ENCODE data around the gene RGS17.
A peak's percentile ranks its signal among the peaks of the same experiment; 100 is the strongest.
"Not testable (repeated sequence)": the region's sequence is repeated elsewhere in the genome, so short reads cannot be mapped to it uniquely, and the experiment has no call there.

RGS17 gene

GRCh38 chr6:153123801-153124200 lies 7.3 kb downstream of the RGS17 start:
- DNase-seq: no peak

GRCh38 chr6:153121311-153121710 lies 9.8 kb downstream of the RGS17 start:
- DNase-seq: no peak

GRCh38 chr6:153117986-153118879 lies 12.8 kb downstream of the RGS17 start:
- DNase-seq: no peak

DNA sequence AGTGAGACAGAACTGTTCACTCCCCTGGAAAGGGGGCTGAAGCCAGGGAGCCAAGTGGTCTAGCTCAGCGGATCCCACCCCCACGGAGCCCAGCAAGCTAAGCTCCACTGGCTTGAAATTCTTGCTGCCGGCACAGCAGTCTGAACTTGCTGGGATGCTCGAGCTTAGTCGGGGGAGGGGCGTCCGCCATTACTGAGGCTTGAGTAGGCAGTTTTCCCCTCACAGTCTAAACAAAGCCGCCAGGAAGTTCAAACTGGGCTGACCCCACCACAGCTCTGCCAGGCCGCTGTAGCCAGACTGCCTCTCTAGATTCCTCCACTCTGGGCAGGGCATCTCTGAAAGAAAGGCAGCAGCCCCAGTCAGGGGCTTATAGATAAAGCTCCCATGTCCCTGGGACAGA lies 20.0 kb downstream of the RGS17 start:
- not testable (repeated sequence) for DNase-seq

DNA sequence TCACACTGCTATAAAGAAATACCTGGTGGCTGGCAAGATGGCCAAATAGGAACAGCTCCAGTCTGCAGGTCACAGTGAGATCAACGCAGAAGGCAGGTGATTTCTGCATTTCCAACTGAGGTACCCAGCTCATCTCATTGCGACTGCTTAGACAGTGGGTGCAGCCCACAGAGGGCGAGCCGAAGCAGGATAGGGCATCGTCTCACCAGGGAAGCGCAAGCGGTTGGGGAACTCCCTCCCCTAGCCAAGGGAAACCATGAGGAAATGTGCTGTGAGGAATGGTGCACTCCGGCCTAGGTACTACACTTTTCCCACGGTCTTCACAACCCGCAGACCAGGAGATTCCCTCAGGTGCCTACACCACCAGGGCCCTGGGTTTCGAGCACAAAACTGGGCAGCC lies 20.5 kb downstream of the RGS17 start:
- not testable (repeated sequence) for DNase-seq

GRCh38 chr6:153108315-153108714 lies 22.8 kb downstream of the RGS17 start:
- DNase-seq: no peak

DNA sequence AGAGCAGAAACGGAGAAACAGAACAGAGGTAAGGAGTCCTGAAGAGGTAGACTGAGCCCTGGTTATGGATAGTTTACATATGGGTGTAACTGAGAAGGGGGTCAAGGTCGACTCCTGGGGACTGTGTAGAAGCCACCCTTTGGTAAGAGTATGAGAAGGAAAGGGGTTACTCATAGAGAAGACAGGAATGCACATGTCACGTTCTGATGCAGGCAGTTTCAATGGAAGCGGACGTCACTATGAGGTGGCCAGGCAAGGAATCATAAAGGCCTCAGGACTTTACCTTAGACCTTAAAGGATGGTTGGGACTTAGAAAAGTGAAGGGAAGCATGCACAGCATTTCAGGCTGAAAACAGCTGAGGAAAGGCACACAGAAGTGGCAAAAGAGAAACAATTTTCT lies 25.1 kb downstream of the RGS17 start:
- no peak for DNase-seq

DNA sequence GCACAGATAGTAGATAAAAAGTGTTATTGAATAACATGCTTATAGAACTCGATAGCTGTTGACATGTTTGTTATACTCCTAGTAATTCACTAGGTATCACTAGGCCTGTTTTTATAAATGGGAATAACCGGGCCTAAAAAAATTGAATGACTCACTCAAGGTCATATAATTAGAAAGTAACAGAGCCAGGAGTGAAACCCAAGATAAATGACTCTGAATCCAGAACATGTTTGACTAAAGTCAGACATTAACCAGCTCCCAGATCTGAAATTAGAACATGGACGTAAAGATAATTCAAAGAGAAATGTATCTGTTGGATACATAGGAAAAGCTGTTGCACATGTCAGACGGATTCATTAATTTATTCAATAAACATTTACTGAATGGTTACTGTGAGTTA lies 26.9 kb downstream of the RGS17 start:
- DNase-seq: no peak

DNA sequence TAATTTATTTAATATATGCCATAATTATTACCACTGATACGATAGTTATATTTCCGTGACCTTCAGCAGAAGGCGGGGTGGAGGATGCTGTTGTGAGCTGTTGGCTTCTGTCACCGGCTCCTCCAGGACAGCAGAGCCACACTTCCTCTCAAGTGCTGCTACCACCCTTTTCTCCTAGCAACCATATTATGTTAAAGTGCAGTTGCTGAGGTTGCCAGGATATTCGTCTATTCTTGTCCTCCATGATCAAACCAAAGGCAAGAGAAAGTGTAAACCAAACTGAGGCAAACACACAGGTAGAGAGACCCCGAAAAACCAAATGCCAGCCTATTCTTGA lies 27.8 kb downstream of the RGS17 start:
- DNase-seq: no peak

DNA sequence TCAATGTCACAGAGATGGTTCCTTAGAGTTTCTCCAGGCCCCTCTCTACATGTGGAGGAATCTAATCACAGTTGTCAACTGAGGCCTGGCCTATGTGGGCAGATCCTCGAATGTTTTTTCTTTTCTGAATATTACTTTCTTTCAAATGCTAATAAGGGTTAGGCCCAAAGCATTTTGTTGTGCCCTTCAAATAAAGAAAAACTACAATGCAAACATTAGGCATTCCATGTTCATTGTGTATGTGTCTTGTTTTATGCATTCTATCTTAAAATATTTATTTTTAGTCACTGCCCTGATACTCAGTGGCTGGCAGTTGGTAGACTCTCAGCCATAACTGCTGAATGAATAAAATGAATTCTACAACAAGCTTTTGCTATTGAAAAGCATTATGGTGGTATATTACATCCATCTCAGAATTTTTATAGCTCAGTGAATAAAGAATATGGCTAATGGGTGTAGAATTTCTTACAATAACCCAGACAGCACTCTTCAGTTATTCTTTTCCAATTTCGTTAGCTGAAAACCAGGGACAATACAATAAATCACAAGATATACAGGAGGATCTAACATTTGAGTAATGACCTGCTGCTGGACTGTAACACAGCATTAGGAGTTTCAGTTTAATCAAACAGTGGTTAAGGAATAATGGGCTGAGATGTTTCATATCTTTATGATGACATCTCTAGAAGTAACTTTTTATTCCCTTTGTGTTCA lies 28.3 kb downstream of the RGS17 start:
- no peak for DNase-seq

DNA sequence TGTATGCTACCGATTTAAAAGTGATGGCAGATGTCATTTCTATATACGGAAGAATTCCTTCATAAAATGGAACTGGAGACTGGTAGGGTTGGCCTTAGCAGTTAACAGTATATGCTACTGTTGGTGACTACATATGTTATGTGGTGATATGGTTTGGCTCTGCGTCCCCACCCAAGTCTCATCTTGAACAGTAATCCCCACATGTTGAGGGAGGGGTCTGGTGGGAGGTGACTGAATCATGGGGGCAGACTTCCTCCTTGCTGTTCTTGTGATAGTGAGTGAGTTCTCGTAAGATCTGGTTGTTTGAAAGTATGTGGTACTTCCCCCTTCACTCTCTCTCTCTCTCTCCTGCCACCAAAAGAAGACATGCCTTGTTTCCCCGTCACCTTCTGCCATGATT lies 29.6 kb downstream of the RGS17 start:
- DNase-seq: no peak

GRCh38 chr6:153099636-153100035 lies 31.4 kb downstream of the RGS17 start:
- no peak for DNase-seq

GRCh38 chr6:153096792-153097191 lies 34.3 kb downstream of the RGS17 start:
- peak; percentile 30 for DNase-seq

- no peak for DNase-seq
Measured at GRCh38 chr6:153096031-153096430, 35.1 kb downstream of the RGS17 start.

DNA sequence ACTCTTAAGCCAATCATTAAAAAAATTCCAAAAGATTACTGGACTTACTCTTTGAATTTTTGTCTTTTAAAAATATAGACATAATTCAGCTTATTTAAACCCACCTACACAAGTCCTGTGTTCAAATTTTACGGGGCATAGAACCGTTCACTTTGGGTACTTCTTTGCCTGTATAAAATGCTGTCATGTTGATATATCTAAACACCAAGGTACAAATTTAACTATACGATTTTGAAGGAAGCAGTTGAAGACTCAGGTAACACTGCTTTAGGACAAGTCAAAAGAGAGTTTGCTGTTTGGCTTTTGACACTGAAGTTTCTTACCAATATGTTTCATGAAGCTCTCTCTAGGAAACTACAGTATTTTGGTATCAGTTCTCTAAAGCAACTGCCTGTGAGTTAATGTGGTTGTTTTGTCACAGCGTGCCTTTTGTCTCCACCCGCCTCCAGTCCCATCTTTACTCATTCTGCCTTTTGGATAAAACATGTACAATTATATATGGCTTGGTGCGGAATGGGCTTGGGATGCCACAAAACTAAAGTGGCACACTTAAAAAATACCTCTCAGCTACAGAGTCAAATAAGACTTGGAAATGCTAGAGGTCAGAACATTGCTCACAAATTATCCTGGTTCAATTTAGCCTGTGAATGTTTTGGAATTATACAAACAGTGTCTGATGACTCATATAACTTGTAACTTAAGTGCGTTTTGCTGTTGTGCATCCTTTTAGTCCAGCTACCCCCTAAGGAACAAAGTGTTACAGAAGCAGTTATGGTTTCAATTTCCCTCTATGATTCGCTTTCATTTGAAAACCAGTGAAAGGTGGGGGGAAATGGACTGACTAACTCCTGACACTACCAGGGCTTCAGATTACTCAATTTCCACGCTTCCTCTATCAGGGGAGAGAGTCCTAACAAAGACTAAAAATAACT lies 38.7 kb downstream of the RGS17 start:
- DNase-seq: no peak

- DNase-seq: no peak
Measured at GRCh38 chr6:153090241-153090930, 40.7 kb downstream of the RGS17 start.

DNA sequence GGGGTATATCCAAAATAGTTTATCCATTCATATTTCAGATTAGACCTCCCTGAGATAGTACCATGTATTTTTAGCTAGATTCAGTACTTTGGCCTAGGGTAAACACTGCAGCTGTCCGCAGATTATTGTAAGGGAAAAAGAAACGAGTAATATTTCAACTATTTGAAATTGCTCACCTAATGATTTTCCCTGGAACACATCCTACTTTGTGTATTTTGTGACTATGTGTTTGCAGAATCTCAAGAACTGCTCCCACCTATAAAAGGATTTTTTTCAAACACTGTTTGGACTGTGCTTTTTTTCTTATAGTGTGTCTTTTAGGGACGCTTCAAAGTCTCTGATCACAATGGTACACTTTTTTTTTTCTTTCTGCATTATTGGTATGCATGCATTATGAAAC lies 42.3 kb downstream of the RGS17 start:
- no peak for DNase-seq

DNA sequence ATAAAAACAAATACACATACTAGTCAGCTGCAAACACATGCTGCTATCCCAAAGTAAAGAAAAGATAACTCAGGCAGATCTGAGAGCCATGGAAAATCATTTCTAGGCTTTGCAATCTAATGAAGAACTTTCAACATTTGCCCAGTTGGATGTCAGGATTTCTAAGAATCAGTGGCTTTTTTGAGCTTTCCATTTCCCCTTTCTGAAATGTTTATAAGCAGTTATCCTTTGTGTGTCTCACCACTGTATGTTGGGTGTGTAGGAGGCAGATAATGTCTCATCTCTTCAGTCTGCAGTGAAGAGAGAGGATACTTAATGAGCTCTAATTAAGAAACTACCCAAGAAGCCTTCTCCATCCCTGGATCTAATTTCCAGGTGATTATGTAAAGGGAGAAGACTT lies 43.6 kb downstream of the RGS17 start:
- DNase-seq: no peak

DNA sequence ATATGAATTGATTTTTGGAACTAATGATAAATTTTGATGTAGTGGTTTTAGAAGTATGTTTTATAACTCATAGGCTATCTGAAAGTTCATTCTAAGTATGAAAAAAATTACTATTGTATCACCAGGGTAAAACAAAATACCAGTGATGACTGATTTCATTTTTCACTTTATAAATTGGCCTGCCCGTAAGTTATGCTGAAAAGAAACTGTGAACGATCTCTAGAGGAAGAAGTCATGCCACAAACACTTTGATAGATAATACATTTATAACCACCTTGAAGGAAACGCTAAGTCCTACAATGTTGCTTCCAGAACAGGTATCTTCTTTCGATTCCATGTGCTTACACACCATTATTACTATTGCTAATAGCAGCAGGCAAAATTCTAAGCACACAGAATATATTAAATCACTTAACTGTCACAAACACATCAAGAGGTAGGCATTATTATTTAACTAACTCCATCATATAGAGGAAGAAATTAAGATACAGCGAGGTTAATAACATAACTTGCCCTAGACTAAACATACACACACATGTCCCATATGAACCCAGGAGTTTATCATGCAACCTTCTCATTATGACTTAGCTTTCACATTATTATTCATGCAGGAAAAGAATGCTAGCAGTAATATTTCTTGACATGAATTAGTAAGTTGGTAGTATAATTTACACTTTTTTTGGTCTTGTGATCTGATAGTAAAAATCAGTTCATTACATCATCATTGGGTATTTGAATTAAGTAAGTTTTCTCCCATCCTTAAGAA lies 44.7 kb downstream of the RGS17 start:
- no peak for DNase-seq

GRCh38 chr6:153085239-153085638 lies 45.8 kb downstream of the RGS17 start:
- DNase-seq: no peak

DNA sequence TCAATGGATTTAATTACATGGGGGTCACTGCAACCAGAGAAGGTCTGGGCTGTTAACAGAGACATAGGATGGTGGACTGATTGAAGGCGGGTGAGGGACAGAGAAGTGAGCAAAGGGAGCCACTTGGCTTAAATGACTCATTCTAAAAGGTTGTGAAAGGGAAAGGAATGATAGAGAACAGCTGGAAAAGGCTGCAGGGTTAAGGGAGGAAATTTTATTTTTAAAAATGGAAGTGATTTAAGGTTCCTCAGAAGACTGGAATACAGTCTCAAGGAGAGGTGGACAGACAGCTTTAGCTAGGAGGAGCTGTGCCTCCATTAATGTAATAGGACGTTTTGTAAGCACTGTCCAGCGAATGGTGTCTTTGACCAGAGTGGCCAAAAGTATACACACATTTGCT lies 46.7 kb downstream of the RGS17 start:
- DNase-seq: no peak

DNA sequence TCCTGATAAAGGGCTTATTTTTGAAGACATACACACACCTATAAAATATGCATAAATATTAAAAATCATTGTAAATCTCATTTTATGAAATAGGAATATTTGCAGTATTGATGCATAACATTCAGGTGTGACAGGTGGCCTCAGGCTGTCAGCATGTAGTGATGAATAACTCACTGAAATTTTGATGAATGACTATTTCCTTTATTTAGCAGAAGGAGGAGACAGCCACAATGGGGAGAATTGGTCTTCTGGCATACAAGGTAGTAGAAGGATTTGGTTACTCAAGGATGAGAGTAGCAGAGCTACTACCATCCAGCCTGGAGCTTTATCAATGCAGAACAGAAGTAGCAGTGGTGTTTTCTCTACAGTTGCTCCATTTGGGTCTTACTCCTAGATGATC lies 47.2 kb downstream of the RGS17 start:
- no peak for DNase-seq
